Left lung (tissue), 10 donors: ENCODE results near the gene CEMP1. TPM values are rescaled to one million over a fixed set of nuclear protein-coding genes. Genes with fewer than 3 reads are reported as not detected.
A peak's percentile ranks its signal among the peaks of the same experiment; 100 is the strongest.

Experiments used
- ATAC-seq: fragments of 200-7000 bp; cut with Tn5 transposase; one replicate; pipeline ENCODE4 v1.9.1; 2020; ENCODE audit warnings: moderate library complexity
- DNase-seq, 4 donors: peaks; one replicate each; pipeline ENCODE4 v3.0.0-alpha.2; 2013 to 2020
- H3K27ac ChIP-seq, 2 donors: fragments of 200-600 bp; sonication (generic) in 1 of 2; one replicate each; pipeline versions ENCODE4 v1.5.0 to v1.8.0; 2020 to 2021
- H3K27me3 ChIP-seq, 2 donors: fragments of 200-600 bp; sonication (generic) in 1 of 2; one replicate each; pipeline versions ENCODE4 v1.5.0 to v1.8.0; 2020 to 2021
- H3K36me3 ChIP-seq, 2 donors: fragments of 200-600 bp; sonication (generic) in 1 of 2; one replicate each; pipeline versions ENCODE4 v1.5.0 to v1.8.0; 2020 to 2021
- H3K4me1 ChIP-seq, 2 donors: fragments of 200-600 bp; one replicate each; pipeline ENCODE4 v1.8.0; 2021
- H3K4me3 ChIP-seq, 2 donors: fragments of 200-600 bp; sonication (generic) in 1 of 2; one replicate each; pipeline versions ENCODE4 v1.5.0 to v1.8.0; 2020 to 2021; ENCODE audit warnings: mild to moderate bottlenecking in 1 of 2
- H3K9me3 ChIP-seq, 2 donors: fragments of 200-600 bp; sonication (generic) in 1 of 2; one replicate each; pipeline versions ENCODE4 v1.5.0 to v1.8.0; 2020 to 2021
- CTCF ChIP-seq, 2 donors: fragments of 200-600 bp; sonication (generic) in 1 of 2; IDR thresholded peaks; one replicate each; pipeline versions ENCODE4 v1.5.0 to v1.8.0; 2021; ENCODE audit warnings: antibody characterized with exemption in 2 of 2
- intact Hi-C, 2 donors: fragments of 100-400 bp; cut with DNase I; formaldehyde crosslinking; loops; one replicate each; pipeline versions ENCODE4 v1.11.2 to v1.14.2; 2022
- polyA plus RNA-seq, 6 donors: library from polyadenylated mRNA; unstranded; fragments of 120-200 nt; gene quantifications; one replicate each; pipeline ENCODE4 v1.2.1, GENCODE V29; 2013; ENCODE audit not compliant: insufficient read length in 6 of 6
- total RNA-seq, 2 donors: library from RNA; stranded (reverse); fragmentation: NEBNext Ultra II Directional; extraction: Animal tissue kit (Norgen Biotek cat#: 25700); gene quantifications; one replicate each; pipeline ENCODE4 v1.2.1, GENCODE V29; 2021
- donor health status: DM: no; HTN: yes; CAD: no.
- donor health status: DM: no; HTN: no; CAD: no.

Gene CEMP1
- total and polyA plus RNA-seq, 8 donors: 0.45 to 3.8 (median 2.0) TPM

- peak overlapping the region in 1 of 2 donors; percentile 66 for H3K27ac ChIP-seq
- intact Hi-C loops: no loop called here
- peak in 1 of 4 donors; percentile 73 for DNase-seq
- peak; percentile 66 for ATAC-seq
- peaks cover 0 to 96% of the 10 kb centered on the region in 2 donors for H3K36me3 ChIP-seq
- peaks cover 3 to 47% of the 10 kb centered on the region in 2 donors for H3K4me1 ChIP-seq
- H3K9me3 ChIP-seq: no peaks in the 10 kb centered on the region
- no peak for TF ChIP-seq CTCF (IDR thresholded peaks at IDR 0.05)
- no peaks in the 10 kb centered on the region for H3K27me3 ChIP-seq
- H3K4me3 ChIP-seq: no peak overlapping the region
These were observed 5.1 kb downstream of the CEMP1 start for GRCh38 chr16:2526135-2526534.

DNA sequence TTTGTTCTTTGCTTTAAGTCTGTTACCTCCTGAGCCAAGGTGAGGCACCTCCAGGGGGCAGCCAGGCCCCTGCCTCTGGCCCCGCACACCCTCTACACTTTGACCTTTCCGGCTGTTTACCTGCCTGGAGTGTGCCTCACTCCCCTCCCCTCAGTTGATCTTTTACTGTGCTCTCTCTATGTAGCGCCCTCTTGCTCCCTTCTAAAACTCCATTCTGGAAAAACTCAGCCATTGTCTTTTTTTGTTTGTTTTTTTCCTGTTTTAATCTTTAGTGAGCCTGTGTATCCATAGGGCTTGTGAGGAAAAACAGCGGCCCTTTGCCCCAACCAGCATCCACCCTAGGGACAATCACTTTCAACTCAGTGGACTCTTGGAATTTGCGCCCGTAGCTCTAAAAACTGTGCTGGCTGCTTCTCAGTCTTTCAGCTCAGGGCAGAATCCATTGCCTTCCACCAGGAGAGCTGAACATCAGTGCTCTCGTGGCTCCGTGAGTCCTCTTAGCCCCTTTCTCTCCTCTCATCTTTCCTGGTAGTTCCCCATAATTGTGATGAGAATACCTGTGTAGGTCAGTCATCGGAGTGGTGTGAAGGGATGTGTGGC, 6.8 kb downstream of the CEMP1 start:
- H3K36me3 ChIP-seq: peaks cover 0 to 86% of the 10 kb centered on the region in 2 donors
- H3K27me3 ChIP-seq: no peaks in the 10 kb centered on the region
- TF ChIP-seq CTCF (IDR thresholded peaks at IDR 0.05): no peak
- H3K9me3 ChIP-seq: no peaks in the 10 kb centered on the region
- peak in 1 of 4 donors; percentile 13 for DNase-seq
- H3K27ac ChIP-seq: no peak overlapping the region
- H3K4me3 ChIP-seq: no peak overlapping the region
- no peak for ATAC-seq
- H3K4me1 ChIP-seq: peaks cover 8 to 48% of the 10 kb centered on the region in 2 donors
- intact Hi-C loops: no loop called here

DNA sequence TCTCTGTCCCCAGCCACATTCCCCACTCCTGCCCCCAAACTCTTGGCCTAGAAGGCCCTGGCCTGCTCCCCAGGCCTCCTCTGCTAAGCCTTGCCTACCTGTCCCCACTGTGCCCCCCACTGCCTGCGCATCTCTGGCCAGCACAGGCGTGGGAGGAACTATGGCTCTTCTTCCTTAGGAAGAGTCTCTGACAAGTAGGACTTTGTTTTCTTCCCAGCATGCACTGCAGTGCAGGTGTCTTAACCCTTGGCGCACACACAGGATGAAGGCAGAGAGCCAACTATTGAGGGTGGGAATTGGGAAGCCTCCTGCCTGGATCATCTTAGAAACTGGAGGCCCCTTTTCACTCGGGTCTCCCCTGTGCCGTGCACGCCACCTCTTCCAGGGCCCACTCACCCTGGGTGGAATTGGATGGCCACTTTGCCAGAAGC, 7.4 kb downstream of the CEMP1 start:
- H3K9me3 ChIP-seq: no peaks in the 10 kb centered on the region
- H3K4me3 ChIP-seq: no peak overlapping the region
- no peak for TF ChIP-seq CTCF (IDR thresholded peaks at IDR 0.05)
- ATAC-seq (no peak), DNase-seq (peak in 1 of 4 donors; percentile 31)
- H3K27me3 ChIP-seq: no peaks in the 10 kb centered on the region
- intact Hi-C loops: no loop called here
- H3K27ac ChIP-seq: no peak overlapping the region
- peaks cover 0 to 86% of the 10 kb centered on the region in 2 donors for H3K36me3 ChIP-seq
- peaks cover 12 to 54% of the 10 kb centered on the region in 2 donors for H3K4me1 ChIP-seq

- intact Hi-C loops: no loop called here
- Histone ChIP-seq H3K36me3 (peaks cover 0 to 67% of the 10 kb centered on the region in 2 donors), H3K9me3 (no peaks in the 10 kb centered on the region), H3K27ac (peak overlapping the region; percentile 79 to 99), H3K4me1 (peaks cover 37 to 78% of the 10 kb centered on the region in 2 donors), H3K4me3 (peak overlapping the region; percentile 49 to 68), H3K27me3 (no peaks in the 10 kb centered on the region)
- ATAC-seq (peak; percentile 9), DNase-seq (peak in 1 of 4 donors; percentile 89)
- TF ChIP-seq CTCF (IDR thresholded peaks at IDR 0.05): no peak
These were observed 10.2 kb downstream of the CEMP1 start for GRCh38 chr16:2520784-2521531.

DNA sequence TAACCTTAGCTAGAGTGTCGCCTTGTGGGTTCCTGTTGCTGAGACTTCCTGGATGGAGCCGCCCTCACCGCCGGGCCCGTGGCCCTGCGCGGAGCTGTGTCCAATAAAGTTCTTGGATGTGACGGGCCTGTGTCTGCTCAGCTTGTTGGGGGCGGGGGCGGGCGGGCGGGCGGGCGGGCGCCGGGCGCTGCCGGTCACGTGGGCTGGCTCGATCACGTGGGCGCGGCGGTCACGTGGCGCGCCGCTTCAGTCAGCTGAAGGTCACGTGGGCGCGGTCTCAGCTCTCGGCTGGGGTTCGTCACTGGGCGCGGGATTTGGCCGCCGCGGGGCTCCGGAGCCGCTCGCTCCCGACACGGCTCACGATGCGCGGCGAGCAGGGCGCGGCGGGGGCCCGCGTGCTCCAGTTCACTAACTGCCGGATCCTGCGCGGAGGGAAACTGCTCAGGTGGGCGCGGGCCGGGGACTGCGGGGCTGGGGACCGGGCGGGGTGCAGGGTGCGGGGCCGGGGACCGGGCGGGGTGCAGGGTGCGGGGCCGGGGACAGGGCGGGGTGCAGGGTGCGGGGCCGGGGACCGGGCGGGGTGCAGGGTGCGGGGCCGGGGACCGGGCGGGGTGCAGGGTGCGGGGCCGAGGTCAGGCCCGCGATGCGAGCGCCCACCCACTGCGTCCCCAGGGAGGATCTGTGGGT, 11.0 kb downstream of the CEMP1 start, which contains the start of gene AMDHD2:
Gene AMDHD2, plus strand, starts transcription at position 275 of the 687 bp plus-strand sequence. Its CDS starts 88 bp downstream, at position 363.
- Histone ChIP-seq H3K4me3 (peak within 1 kb of the TSS; percentile 49 to 68), H3K4me1 (peaks cover 43 to 80% of the 10 kb centered on the region in 2 donors), H3K9me3 (no peaks in the 10 kb centered on the region), H3K27ac (peak within 1 kb of the TSS; percentile 79 to 99), H3K36me3 (peaks cover 0 to 61% of the 10 kb centered on the region in 2 donors), H3K27me3 (no peaks in the 10 kb centered on the region)
- DNase-seq (peak; percentile 79 to 95 (median 92)), ATAC-seq (peak; percentile 68)
- intact Hi-C loops: no loop called here
- TF ChIP-seq CTCF (IDR thresholded peaks at IDR 0.05): no peak
